ENCODE data around the gene NGF. TPM values are rescaled to one million over a fixed set of nuclear protein-coding genes. Genes with fewer than 3 reads are reported as not detected.

The NGF gene
- total RNA-seq, 1 experiment from 2014 or later = 0.47 TPM

DNA sequence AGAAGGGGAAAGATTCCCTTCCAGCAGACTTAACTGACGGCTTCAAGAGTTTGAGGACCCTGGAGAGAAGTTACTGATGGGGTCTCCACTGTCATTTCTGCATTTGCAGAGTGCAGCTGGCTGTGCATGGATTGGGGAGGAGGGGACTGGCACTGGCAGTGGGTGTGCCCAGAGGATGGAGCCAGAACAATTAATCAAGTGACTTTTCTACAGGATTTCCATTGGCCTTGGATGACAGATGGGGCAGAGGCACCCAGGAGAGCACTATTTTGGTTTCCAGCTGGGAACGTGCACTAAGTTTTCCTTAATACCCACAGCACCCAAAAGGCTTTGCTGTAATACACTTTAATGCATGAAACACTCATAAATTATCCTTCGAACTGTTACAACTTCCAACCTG is 1.3 kb downstream of the NGF start:
- intact Hi-C loops (cut with micrococcal nuclease; ENCODE audit: unreplicated experiment) = loop anchor here (10.0 kb wide), 1 partner anchor 172 kb away; no protein-coding TSS in a partner anchor
- BruUV-seq (replicated peaks) = no TSS peak
- Histone ChIP-seq H3K27me3 (replicated peaks; ENCODE audit: insufficient read depth, low read depth, low read length, poor library complexity) (peaks cover 16% of the 10 kb centered on the region), H3K4me1 (ENCODE audit: insufficient read depth, low read length, poor library complexity, severe bottlenecking) (peaks cover 5% of the 10 kb centered on the region), H3K36me3 (ENCODE audit: insufficient read depth, low read length, poor library complexity, severe bottlenecking) (no peaks in the 10 kb centered on the region), H3K4me3 (ENCODE audit: low read depth, low read length, poor library complexity, severe bottlenecking) (no peak overlapping the region), H3K27ac (ENCODE audit: low read depth, low read length, poor library complexity, severe bottlenecking) (no peak overlapping the region), H3K9me3 (ENCODE audit: low read depth, low read length, poor library complexity, severe bottlenecking) (no peaks in the 10 kb centered on the region)
- TF ChIP-seq, protein P1, sequence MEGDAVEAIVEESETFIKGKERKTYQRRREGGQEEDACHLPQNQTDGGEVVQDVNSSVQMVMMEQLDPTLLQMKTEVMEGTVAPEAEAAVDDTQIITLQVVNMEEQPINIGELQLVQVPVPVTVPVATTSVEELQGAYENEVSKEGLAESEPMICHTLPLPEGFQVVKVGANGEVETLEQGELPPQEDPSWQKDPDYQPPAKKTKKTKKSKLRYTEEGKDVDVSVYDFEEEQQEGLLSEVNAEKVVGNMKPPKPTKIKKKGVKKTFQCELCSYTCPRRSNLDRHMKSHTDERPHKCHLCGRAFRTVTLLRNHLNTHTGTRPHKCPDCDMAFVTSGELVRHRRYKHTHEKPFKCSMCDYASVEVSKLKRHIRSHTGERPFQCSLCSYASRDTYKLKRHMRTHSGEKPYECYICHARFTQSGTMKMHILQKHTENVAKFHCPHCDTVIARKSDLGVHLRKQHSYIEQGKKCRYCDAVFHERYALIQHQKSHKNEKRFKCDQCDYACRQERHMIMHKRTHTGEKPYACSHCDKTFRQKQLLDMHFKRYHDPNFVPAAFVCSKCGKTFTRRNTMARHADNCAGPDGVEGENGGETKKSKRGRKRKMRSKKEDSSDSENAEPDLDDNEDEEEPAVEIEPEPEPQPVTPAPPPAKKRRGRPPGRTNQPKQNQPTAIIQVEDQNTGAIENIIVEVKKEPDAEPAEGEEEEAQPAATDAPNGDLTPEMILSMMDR (conservative IDR thresholded peaks at IDR 0.05; ENCODE audit: low read depth, low read length) = no peak
- TF ChIP-seq EZH2 (IDR thresholded peaks at IDR 0.05; ENCODE audit: borderline replicate concordance, low read depth, low read length, poor library complexity, severe bottlenecking) = no peak
- ChIA-PET POLR2A (ENCODE audit: low non-redundant PET) (no interaction called here), CTCF (no interaction called here)
- DNase-seq (ENCODE audit: low spot score) = peak; percentile 20

DNA sequence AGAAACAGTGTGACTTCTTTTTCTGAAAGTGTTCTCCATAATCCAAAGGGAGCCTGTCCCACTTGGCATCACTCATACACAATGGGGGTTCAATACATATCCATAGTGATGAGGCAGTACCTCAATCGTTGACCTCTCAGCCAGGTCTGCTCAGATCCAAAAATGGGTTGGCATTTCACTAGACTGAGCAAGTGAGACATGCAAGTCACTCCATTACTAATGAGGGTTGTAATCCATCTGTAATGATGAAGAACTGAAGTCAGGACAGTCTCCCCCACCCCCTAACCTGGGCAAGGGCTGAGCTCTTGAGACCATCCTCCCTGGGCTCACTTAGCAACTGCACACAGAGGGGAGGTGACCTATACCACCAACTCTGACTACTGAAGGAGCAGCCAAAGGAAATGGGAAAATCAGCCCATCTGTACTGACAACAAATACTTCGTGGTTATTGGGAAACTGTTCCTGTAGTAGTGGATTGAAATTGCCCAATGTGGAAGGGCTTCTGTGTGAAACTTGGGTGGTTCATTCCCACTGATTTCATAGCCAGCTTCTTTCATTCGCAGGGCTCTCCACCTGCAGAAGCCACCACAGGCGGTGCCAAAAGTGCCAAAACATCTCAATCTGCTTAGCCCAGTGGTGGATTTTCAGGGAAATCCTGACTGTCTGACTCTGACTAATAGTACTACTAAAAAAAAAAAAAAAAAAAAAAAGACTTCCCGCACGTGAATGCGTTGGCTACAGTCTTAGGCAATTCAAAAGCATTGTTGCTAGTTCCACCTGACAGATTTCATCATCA is 5.0 kb downstream of the NGF start:
- Histone ChIP-seq H3K4me1 (ENCODE audit: insufficient read depth, low read length, poor library complexity, severe bottlenecking) (peaks cover 4% of the 10 kb centered on the region), H3K27me3 (replicated peaks; ENCODE audit: insufficient read depth, low read depth, low read length, poor library complexity) (no peaks in the 10 kb centered on the region), H3K9me3 (ENCODE audit: low read depth, low read length, poor library complexity, severe bottlenecking) (no peaks in the 10 kb centered on the region), H3K27ac (ENCODE audit: low read depth, low read length, poor library complexity, severe bottlenecking) (no peak overlapping the region), H3K4me3 (ENCODE audit: low read depth, low read length, poor library complexity, severe bottlenecking) (no peak overlapping the region), H3K36me3 (ENCODE audit: insufficient read depth, low read length, poor library complexity, severe bottlenecking) (no peaks in the 10 kb centered on the region)
- DNase-seq (ENCODE audit: low spot score) = no peak
- CTCF ChIA-PET = no interaction called here
- no peak for TF ChIP-seq EZH2 (IDR thresholded peaks at IDR 0.05; ENCODE audit: borderline replicate concordance, low read depth, low read length, poor library complexity, severe bottlenecking)
- TF ChIP-seq, protein P1 (conservative IDR thresholded peaks at IDR 0.05; ENCODE audit: low read depth, low read length) = no peak
- intact Hi-C loops (cut with micrococcal nuclease; ENCODE audit: unreplicated experiment) = loop anchor here (10.0 kb wide), 1 partner anchor 168 kb away; no protein-coding TSS in a partner anchor
- POLR2A ChIA-PET (ENCODE audit: low non-redundant PET) = no interaction called here
- BruUV-seq (replicated peaks) = no TSS peak

DNA sequence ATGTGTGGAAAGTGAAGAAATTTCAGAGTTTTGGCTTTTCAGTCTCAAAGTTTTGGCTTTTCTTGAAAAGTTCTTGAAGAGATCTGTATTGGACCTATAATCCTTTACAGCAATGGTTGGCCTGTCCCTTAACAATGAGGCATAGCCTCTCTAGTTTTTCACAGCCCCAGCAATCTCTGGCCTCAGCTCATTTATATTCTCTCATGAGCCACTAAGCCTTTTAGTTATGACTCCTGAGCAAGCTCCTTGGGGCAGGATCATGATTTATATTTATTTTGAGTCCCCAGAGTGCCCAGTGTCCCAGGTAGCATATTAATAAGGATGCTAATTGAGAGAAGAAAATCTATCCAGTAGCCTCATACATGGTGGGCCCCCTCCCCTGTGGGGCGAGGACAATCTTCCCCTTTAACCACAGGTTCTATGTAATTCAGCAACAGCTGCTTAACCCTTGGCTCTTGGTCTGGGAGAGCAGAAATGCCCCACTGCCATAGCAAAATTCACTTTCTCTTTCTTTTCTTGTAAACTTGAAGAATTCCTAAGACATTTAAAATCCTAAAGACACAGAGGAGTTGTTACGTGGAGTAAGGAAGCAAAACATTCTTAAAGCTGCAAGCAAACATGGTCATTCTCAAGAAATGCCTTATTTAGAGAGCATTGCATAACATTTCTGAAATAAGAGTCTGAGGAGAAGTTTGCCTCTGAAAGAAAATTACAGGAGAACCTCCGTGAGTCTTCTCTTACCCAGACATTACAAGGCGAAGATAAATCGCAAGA is 6.3 kb downstream of the NGF start:
- intact Hi-C loops (cut with micrococcal nuclease; ENCODE audit: unreplicated experiment) = loop anchor here (10.0 kb wide), 1 partner anchor 167 kb away; no protein-coding TSS in a partner anchor
- Histone ChIP-seq H3K4me3 (ENCODE audit: low read depth, low read length, poor library complexity, severe bottlenecking) (no peak overlapping the region), H3K36me3 (ENCODE audit: insufficient read depth, low read length, poor library complexity, severe bottlenecking) (no peaks in the 10 kb centered on the region), H3K9me3 (ENCODE audit: low read depth, low read length, poor library complexity, severe bottlenecking) (no peaks in the 10 kb centered on the region), H3K4me1 (ENCODE audit: insufficient read depth, low read length, poor library complexity, severe bottlenecking) (peaks cover 6% of the 10 kb centered on the region), H3K27me3 (replicated peaks; ENCODE audit: insufficient read depth, low read depth, low read length, poor library complexity) (no peaks in the 10 kb centered on the region), H3K27ac (ENCODE audit: low read depth, low read length, poor library complexity, severe bottlenecking) (no peak overlapping the region)
- ChIA-PET CTCF (no interaction called here), POLR2A (ENCODE audit: low non-redundant PET) (interaction anchor here (0.7 kb wide), 1 partner anchor 51 kb away, joined by 3 read pairs; no protein-coding TSS in a partner anchor)
- DNase-seq (ENCODE audit: low spot score) = no peak
- no peak for TF ChIP-seq EZH2 (IDR thresholded peaks at IDR 0.05; ENCODE audit: borderline replicate concordance, low read depth, low read length, poor library complexity, severe bottlenecking)
- TF ChIP-seq, protein P1 (conservative IDR thresholded peaks at IDR 0.05; ENCODE audit: low read depth, low read length) = no peak
- BruUV-seq (replicated peaks) = no TSS peak

Data from A673 (cell line).